Measurements from ENCODE around the gene STX2. TPM values are rescaled to one million over a fixed set of nuclear protein-coding genes. Genes with fewer than 3 reads are reported as not detected.

STX2 gene
- total RNA-seq, 4 donors from 2014 or later = 8.1 to 22.1 (median 9.7) TPM

- TF ChIP-seq POLR2A (IDR thresholded peaks at IDR 0.05) (no peak), EP300 (IDR thresholded peaks at IDR 0.05; ENCODE audit: low read depth) (no peak), POLR2AphosphoS5 (IDR thresholded peaks at IDR 0.05) (no peak), CTCF (IDR thresholded peaks at IDR 0.05) (no peak)
- Histone ChIP-seq H3K4me3 (no peak overlapping the region), H3K36me3 (no peaks in the 10 kb centered on the region), H3K4me1 (no peaks in the 10 kb centered on the region), H3K27ac (no peak overlapping the region), H3K27me3 (no peaks in the 10 kb centered on the region), H3K9me3 (no peaks in the 10 kb centered on the region)
- no peak for DNase-seq
- in situ Hi-C loops (cut with MboI; ENCODE audit: low pct_ligation_motif_present in 1 of 4, low pct_unique_long_range_greater_than_20kb in 1 of 4, low sequenced_read_pairs in 3 of 4) (loop anchor here in 2 of 4 donors (10.0 to 25.0 kb wide), 2 partner anchors 339 to 707 kb away; no protein-coding TSS in a partner anchor), intact Hi-C loops (cut with DNase I; ENCODE audit: low total_unique reads) (no loop called here)
- 74% methylated on average over 5 of the region's 5 CpGs; no CpG with 5 or more reads in 1 of the 2 donors for WGBS, 2 donors (ENCODE audit: low coverage in 1 of 2)
These were observed 94.8 kb downstream of the STX2 start for GRCh38 chr12:130744274-130744673.

GRCh38 chr12:130743606-130744005 lies 95.4 kb downstream of the STX2 start:
- H3K36me3 ChIP-seq = no peaks in the 10 kb centered on the region
- peaks cover 1 to 2% of the 10 kb centered on the region in 2 donors for H3K9me3 ChIP-seq
- H3K4me3 ChIP-seq = no peak overlapping the region
- TF ChIP-seq POLR2A (IDR thresholded peaks at IDR 0.05) (no peak), EP300 (IDR thresholded peaks at IDR 0.05; ENCODE audit: low read depth) (no peak)
- peaks cover 1% of the 10 kb centered on the region for H3K27me3 ChIP-seq
- no peak overlapping the region for H3K27ac ChIP-seq
- H3K4me1 ChIP-seq = no peaks in the 10 kb centered on the region
- intact Hi-C loops (cut with DNase I; ENCODE audit: low total_unique reads) = no loop called here
- no peak for DNase-seq
- 79 to 90% methylated on average over 2 to 5 of the region's 5 CpGs for WGBS, 2 donors (ENCODE audit: low coverage in 1 of 2)
- in situ Hi-C loops (cut with MboI; ENCODE audit: low pct_ligation_motif_present in 1 of 4, low pct_unique_long_range_greater_than_20kb in 1 of 4, low sequenced_read_pairs in 3 of 4) = loop anchor here in 2 of 4 donors (10.0 to 25.0 kb wide), 2 partner anchors 339 to 706 kb away; no protein-coding TSS in a partner anchor

GRCh38 chr12:130743176-130743575 lies 95.9 kb downstream of the STX2 start:
- intact Hi-C loops (cut with DNase I; ENCODE audit: low total_unique reads) (no loop called here), in situ Hi-C loops (cut with MboI; ENCODE audit: low pct_ligation_motif_present in 1 of 4, low pct_unique_long_range_greater_than_20kb in 1 of 4, low sequenced_read_pairs in 3 of 4) (loop anchor here in 2 of 4 donors (10.0 to 25.0 kb wide), 2 partner anchors 338 to 706 kb away; no protein-coding TSS in a partner anchor)
- no peak overlapping the region for H3K4me3 ChIP-seq
- TF ChIP-seq POLR2A (IDR thresholded peaks at IDR 0.05) = no peak
- no peak for TF ChIP-seq POLR2AphosphoS5 (IDR thresholded peaks at IDR 0.05)
- no peak for TF ChIP-seq EP300 (IDR thresholded peaks at IDR 0.05; ENCODE audit: low read depth)
- no peaks in the 10 kb centered on the region for H3K4me1 ChIP-seq
- WGBS, 2 donors (ENCODE audit: low coverage in 1 of 2) = 93 to 100% methylated on average over 1 to 2 of the region's 2 CpGs
- DNase-seq = no peak
- no peaks in the 10 kb centered on the region for H3K36me3 ChIP-seq
- peaks cover 3% of the 10 kb centered on the region in 2 donors for H3K9me3 ChIP-seq
- peaks cover 5% of the 10 kb centered on the region for H3K27me3 ChIP-seq
- H3K27ac ChIP-seq = no peak overlapping the region

GRCh38 chr12:130742716-130743115 lies 96.3 kb downstream of the STX2 start:
- no peaks in the 10 kb centered on the region for H3K36me3 ChIP-seq
- intact Hi-C loops (cut with DNase I; ENCODE audit: low total_unique reads) = no loop called here
- H3K9me3 ChIP-seq = peaks cover 3% of the 10 kb centered on the region in 2 donors
- H3K27me3 ChIP-seq = peaks cover 5% of the 10 kb centered on the region
- no peak overlapping the region for H3K27ac ChIP-seq
- H3K4me3 ChIP-seq = no peak overlapping the region
- no peaks in the 10 kb centered on the region for H3K4me1 ChIP-seq
- TF ChIP-seq EP300 (IDR thresholded peaks at IDR 0.05; ENCODE audit: low read depth) = no peak
- no peak for TF ChIP-seq POLR2A (IDR thresholded peaks at IDR 0.05)
- no peak for TF ChIP-seq POLR2AphosphoS5 (IDR thresholded peaks at IDR 0.05)
- no peak for TF ChIP-seq CTCF (IDR thresholded peaks at IDR 0.05)
- in situ Hi-C loops (cut with MboI; ENCODE audit: low pct_ligation_motif_present in 1 of 4, low pct_unique_long_range_greater_than_20kb in 1 of 4, low sequenced_read_pairs in 3 of 4) = loop anchor here in 2 of 4 donors (10.0 to 25.0 kb wide), 2 partner anchors 338 to 705 kb away; no protein-coding TSS in a partner anchor
- DNase-seq = no peak
- WGBS, 2 donors (ENCODE audit: low coverage in 1 of 2) = 82 to 85% methylated on average over 1 of the region's 1 CpG

GRCh38 chr12:130742112-130742511 lies 96.9 kb downstream of the STX2 start:
- in situ Hi-C loops (cut with MboI; ENCODE audit: low pct_ligation_motif_present in 1 of 4, low pct_unique_long_range_greater_than_20kb in 1 of 4, low sequenced_read_pairs in 3 of 4) (loop anchor here in 2 of 4 donors (10.0 to 25.0 kb wide), 2 partner anchors 337 to 705 kb away; no protein-coding TSS in a partner anchor), intact Hi-C loops (cut with DNase I; ENCODE audit: low total_unique reads) (no loop called here)
- Histone ChIP-seq H3K9me3 (peaks cover 3% of the 10 kb centered on the region in 2 donors), H3K27me3 (peaks cover 5% of the 10 kb centered on the region), H3K4me1 (no peaks in the 10 kb centered on the region), H3K4me3 (no peak overlapping the region), H3K27ac (no peak overlapping the region), H3K36me3 (no peaks in the 10 kb centered on the region)
- TF ChIP-seq CTCF (IDR thresholded peaks at IDR 0.05) = no peak
- no peak for TF ChIP-seq POLR2AphosphoS5 (IDR thresholded peaks at IDR 0.05)
- TF ChIP-seq POLR2A (IDR thresholded peaks at IDR 0.05) = no peak
- TF ChIP-seq EP300 (IDR thresholded peaks at IDR 0.05; ENCODE audit: low read depth) = no peak
- 86% methylated on average over 12 of the region's 12 CpGs; no CpG with 5 or more reads in 1 of the 2 donors for WGBS, 2 donors (ENCODE audit: low coverage in 1 of 2)
- DNase-seq = no peak

Small RNAs within 50 kb of the gene (small RNA-seq; reads per million reads assigned to genes)
- gene RNU6-1077P = 0 reads per million in 4 donors

Other genes with a start within 250 kb of the STX2 start
- 10 to 100 TPM in 1 of 4 donors, 1 to 10 TPM in 3; 2.9 to 17.3 (median 4.3) TPM for gene RIMBP2, start 123.0 kb downstream of the STX2 start, total RNA-seq
- gene RAN, start 32.8 kb upstream of the STX2 start, total RNA-seq = 100 to 1,000 TPM in 2 of 4 donors, 10 to 100 TPM in 2; 28.1 to 124 (median 77.5) TPM
- gene ADGRD1, start 114.7 kb upstream of the STX2 start, total RNA-seq = 10 to 100 TPM in 2 of 4 donors, 1 to 10 TPM in 2; 8.3 to 18.1 (median 12.5) TPM